Brain pericyte (primary cell): ENCODE results near the gene BPIFB6.

Experiments used
- DNase-seq: peaks from one replicate; pipeline ENCODE4 v3.0.0-alpha.2; 2012; ENCODE audit warnings: low read depth, low spot score

Gene BPIFB6

GRCh38 chr20:33016581-33017109 lies 14.8 kb upstream of the BPIFB6 start:
- no peak for DNase-seq

GRCh38 chr20:33017542-33017941 lies 13.9 kb upstream of the BPIFB6 start:
- DNase-seq: no peak

GRCh38 chr20:33018169-33018931 lies 13.1 kb upstream of the BPIFB6 start:
- DNase-seq: no peak

- DNase-seq: no peak
These were observed 11.8 kb upstream of the BPIFB6 start for GRCh38 chr20:33019465-33020277.

- DNase-seq: no peak
These were observed 10.9 kb upstream of the BPIFB6 start for GRCh38 chr20:33020278-33021161.

GRCh38 chr20:33021879-33022278 lies 9.6 kb upstream of the BPIFB6 start:
- DNase-seq: no peak

- DNase-seq: no peak
These were observed 9.2 kb upstream of the BPIFB6 start for GRCh38 chr20:33022289-33022688.

GRCh38 chr20:33022694-33023438 lies 8.6 kb upstream of the BPIFB6 start:
- no peak for DNase-seq

GRCh38 chr20:33023439-33024242 lies 7.8 kb upstream of the BPIFB6 start:
- no peak for DNase-seq

GRCh38 chr20:33024243-33024560 lies 7.2 kb upstream of the BPIFB6 start:
- DNase-seq: no peak

GRCh38 chr20:33024609-33025317 lies 6.7 kb upstream of the BPIFB6 start:
- DNase-seq: no peak

- no peak for DNase-seq
These were observed 6.1 kb upstream of the BPIFB6 start for GRCh38 chr20:33025318-33025876.

GRCh38 chr20:33026072-33026778 lies 5.2 kb upstream of the BPIFB6 start:
- no peak for DNase-seq

GRCh38 chr20:33026779-33027759 lies 4.4 kb upstream of the BPIFB6 start:
- no peak for DNase-seq

GRCh38 chr20:33027769-33028751 lies 3.4 kb upstream of the BPIFB6 start:
- DNase-seq: no peak

GRCh38 chr20:33028875-33029274 lies 2.6 kb upstream of the BPIFB6 start:
- DNase-seq: no peak
